ENCODE measurements around the gene LIN7B. TPM values are rescaled to one million over a fixed set of nuclear protein-coding genes. Genes with fewer than 3 reads are reported as not detected.
A peak's percentile ranks its signal among the peaks of the same experiment; 100 is the strongest.

Gene LIN7B
- total and polyA plus RNA-seq, 9 of the 15 experiments (the other 6 are each of a cell fraction or from before 2014, with no cell fraction given) = 0.89 to 15.7 (median 4.0) TPM

- TF ChIP-seq NKRF (IDR thresholded peaks at IDR 0.05; ENCODE audit: borderline replicate concordance) (0 out of 2 replicates have a peak, but pooled peaks have one; percentile 47), GABPB1 (CRISPR knock-in tag; IDR thresholded peaks at IDR 0.05) (peak; percentile 72), FOXO4 (CRISPR knock-in tag; IDR thresholded peaks at IDR 0.05) (no peak), GABPB2 (CRISPR knock-in tag; conservative IDR thresholded peaks at IDR 0.05) (no peak), ZNF184 (CRISPR knock-in tag; IDR thresholded peaks at IDR 0.05) (no peak), TFE3 (CRISPR knock-in tag; IDR thresholded peaks at IDR 0.05) (no peak), ZBTB7A (IDR thresholded peaks at IDR 0.05; ENCODE audit: borderline replicate concordance, control insufficient read depth, low read depth, low read length) (peak; percentile 17; the same call in 1 of the 2 replicates), MAX (CRISPR knock-in tag; IDR thresholded peaks at IDR 0.05) (peak; percentile 70), TAF7 (tag; IDR thresholded peaks at IDR 0.05) (no peak), SAFB (IDR thresholded peaks at IDR 0.05; ENCODE audit: borderline replicate concordance, low read depth, low read length) (no peak), ARID4B (CRISPR knock-in tag; IDR thresholded peaks at IDR 0.05) (peak; percentile 41), RBM34 (IDR thresholded peaks at IDR 0.05; ENCODE audit: borderline replicate concordance, insufficient read depth, low read length) (no peak)
Observed at GRCh38 chr19:49148784-49149651, 34.8 kb downstream of the LIN7B start (continued).
